ENCODE data around the gene AMZ1. TPM values are rescaled to one million over a fixed set of nuclear protein-coding genes. Genes with fewer than 3 reads are reported as not detected.

The AMZ1 gene
- total RNA-seq, 1 donor from 2014 or later, result 9.1 TPM

DNA sequence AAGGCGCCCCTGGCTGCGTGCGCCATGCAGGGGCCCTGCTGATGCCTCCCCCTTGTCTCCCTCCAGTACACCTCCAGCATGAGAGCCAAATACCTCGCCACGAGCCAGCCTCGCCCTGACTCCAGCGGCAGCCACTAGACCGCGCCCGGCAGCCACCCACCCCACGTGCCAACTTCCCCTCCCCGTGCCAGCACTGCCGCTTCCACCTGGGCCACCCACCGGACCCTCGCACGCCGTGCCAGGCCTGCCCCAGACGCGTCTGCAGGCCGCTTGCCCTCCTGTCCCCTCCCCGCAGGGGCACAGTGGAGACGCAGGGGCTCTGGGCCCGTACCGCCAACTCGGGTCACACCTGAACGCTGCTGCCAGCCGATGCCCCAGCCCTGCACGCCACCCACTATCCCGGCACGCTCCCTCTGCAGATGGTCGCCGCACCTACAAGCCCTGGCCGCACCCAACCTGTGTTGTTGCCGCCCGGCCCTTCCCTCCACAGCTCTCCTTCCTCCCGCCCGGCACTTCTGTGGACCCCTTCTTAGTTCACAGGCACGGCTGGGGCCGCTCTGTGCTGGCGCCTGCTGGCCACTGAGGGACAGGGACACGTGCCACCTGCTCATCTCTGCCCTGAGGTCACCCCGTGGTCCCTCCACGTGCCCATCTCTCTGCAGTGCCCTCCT, 26.3 kb upstream of the AMZ1 start:
- H3K4me3 Mint-ChIP-seq (ENCODE audit: unreplicated experiment), result no peak overlapping the region
- H3K27me3 Mint-ChIP-seq (ENCODE audit: low read depth), result no peaks in the 10 kb centered on the region
- TF ChIP-seq, protein P1, sequence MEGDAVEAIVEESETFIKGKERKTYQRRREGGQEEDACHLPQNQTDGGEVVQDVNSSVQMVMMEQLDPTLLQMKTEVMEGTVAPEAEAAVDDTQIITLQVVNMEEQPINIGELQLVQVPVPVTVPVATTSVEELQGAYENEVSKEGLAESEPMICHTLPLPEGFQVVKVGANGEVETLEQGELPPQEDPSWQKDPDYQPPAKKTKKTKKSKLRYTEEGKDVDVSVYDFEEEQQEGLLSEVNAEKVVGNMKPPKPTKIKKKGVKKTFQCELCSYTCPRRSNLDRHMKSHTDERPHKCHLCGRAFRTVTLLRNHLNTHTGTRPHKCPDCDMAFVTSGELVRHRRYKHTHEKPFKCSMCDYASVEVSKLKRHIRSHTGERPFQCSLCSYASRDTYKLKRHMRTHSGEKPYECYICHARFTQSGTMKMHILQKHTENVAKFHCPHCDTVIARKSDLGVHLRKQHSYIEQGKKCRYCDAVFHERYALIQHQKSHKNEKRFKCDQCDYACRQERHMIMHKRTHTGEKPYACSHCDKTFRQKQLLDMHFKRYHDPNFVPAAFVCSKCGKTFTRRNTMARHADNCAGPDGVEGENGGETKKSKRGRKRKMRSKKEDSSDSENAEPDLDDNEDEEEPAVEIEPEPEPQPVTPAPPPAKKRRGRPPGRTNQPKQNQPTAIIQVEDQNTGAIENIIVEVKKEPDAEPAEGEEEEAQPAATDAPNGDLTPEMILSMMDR (IDR thresholded peaks at IDR 0.05), result peak; percentile 43
- H3K27ac Mint-ChIP-seq (ENCODE audit: unreplicated experiment), result no peak overlapping the region
- H3K9me3 Mint-ChIP-seq (ENCODE audit: low read depth), result no peaks in the 10 kb centered on the region
- DNase-seq (ENCODE audit: low spot score), result peak; percentile 92
- peaks cover 3% of the 10 kb centered on the region for H3K4me1 Mint-ChIP-seq (ENCODE audit: low read depth)
- H3K36me3 Mint-ChIP-seq (ENCODE audit: low read depth), result peaks cover 9% of the 10 kb centered on the region

DNA sequence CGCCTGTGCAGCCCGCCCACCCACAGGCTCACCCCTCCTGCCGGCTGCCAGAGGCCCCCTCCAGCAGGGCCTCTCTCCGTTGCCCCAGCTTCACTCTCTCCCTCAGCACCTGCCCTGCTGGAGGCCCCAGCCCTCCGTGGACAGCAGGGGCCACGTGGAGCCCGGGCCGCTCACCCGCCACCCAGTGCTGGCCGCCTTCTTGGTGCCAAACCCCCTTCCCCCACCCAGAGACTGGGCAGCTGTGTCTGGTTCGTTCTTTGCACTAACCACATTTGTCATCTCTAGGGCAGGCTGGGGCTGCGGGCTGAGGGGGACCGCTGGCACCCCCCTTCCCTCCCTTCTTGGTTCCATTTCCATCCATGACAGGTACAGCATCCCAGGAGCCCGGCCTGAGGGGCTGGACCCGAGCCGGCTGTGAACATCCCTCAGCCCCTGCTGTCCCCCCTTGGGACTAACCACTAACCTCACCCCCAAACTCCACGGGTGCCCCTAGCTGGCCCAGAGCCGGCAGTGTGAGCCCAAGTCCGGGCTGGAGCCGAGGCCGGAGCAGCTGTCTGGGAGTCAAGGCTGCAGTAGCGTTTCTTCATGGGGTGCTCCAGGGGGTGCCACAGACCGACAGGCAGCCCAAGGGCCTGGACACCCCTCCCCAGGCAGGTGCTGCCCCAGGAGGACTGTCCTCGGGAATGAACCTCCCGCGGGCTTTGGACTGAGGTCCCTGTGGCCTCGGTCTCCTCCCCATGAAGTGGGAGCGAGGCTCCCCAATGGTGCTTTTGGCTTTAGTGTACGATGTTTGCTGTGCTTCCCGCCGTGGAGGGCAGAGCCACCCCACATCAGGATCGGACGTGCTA, 25.5 kb upstream of the AMZ1 start:
- Mint-ChIP-seq H3K27me3 (ENCODE audit: low read depth) (no peaks in the 10 kb centered on the region), H3K27ac (ENCODE audit: unreplicated experiment) (no peak overlapping the region), H3K9me3 (ENCODE audit: low read depth) (no peaks in the 10 kb centered on the region), H3K4me1 (ENCODE audit: low read depth) (peaks cover 5% of the 10 kb centered on the region), H3K4me3 (ENCODE audit: unreplicated experiment) (no peak overlapping the region), H3K36me3 (ENCODE audit: low read depth) (peaks cover 5% of the 10 kb centered on the region)
- TF ChIP-seq, protein P1 (IDR thresholded peaks at IDR 0.05), result no peak
- peak; percentile 89 for DNase-seq (ENCODE audit: low spot score)

DNA sequence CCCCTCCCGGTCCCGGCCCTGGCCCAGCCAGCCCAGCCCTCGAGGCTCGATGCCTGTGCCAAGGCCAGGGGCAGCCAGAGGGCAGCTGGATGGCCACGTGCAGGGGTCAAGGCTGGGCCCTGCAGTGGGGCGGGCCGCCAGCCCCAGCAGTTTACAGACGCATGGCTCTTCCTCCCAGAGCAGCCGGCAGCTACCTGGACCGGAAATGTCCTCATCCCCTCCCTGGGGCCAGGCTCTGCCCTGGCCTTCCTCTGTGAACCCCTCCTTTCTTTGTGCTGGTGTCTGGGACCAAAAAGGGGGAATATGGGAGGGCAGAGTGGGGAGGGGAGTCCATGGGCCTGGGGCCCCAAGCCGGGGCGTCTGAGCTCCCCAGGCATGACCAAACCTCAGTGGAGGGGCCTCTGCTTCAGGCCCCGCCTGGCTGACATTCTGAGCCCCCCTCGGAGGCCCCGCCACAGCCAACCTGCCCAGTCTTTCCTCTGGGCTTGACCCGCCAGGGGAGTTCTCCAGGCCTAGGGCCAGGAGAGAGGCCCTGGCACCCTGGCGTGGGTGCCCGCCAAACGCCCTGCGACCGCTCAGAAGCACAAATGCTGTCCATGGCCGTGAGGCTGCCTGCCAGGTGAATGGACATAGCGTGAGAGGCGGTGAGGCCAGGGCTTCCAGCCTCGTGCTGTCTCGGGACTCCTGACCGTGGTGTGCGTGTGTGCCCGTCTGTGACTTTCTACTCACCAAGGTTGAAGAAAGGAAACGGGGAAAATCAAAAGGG, 24.7 kb upstream of the AMZ1 start:
- TF ChIP-seq, protein P1 (IDR thresholded peaks at IDR 0.05), result no peak
- Mint-ChIP-seq H3K36me3 (ENCODE audit: low read depth) (peaks cover 5% of the 10 kb centered on the region), H3K27ac (ENCODE audit: unreplicated experiment) (no peak overlapping the region), H3K9me3 (ENCODE audit: low read depth) (no peaks in the 10 kb centered on the region), H3K27me3 (ENCODE audit: low read depth) (no peaks in the 10 kb centered on the region), H3K4me3 (ENCODE audit: unreplicated experiment) (no peak overlapping the region), H3K4me1 (ENCODE audit: low read depth) (peaks cover 11% of the 10 kb centered on the region)
- peak; percentile 94 for DNase-seq (ENCODE audit: low spot score)

DNA sequence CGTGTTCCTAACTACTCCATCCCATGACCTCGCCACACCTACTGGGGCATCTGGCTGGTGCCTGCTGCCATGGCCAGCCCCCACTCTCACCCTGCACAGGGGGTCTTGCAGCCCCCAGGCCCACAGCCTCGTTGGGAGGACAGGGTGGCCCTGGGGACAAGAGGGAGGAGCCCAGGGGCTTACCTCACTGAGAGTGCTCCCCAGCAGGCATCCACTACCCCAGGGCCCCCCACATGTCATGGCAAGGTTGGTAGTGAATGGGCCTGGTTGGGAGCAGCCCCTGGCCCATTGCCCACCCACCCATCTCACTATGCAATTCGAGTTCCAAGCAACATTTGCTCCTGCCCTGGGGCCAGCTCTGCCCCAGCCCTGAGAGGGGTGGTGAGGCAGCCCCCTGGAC, 24.0 kb upstream of the AMZ1 start:
- DNase-seq (ENCODE audit: low spot score), result no peak
- Mint-ChIP-seq H3K36me3 (ENCODE audit: low read depth) (peaks cover 5% of the 10 kb centered on the region), H3K27ac (ENCODE audit: unreplicated experiment) (no peak overlapping the region), H3K27me3 (ENCODE audit: low read depth) (no peaks in the 10 kb centered on the region), H3K4me1 (ENCODE audit: low read depth) (peaks cover 13% of the 10 kb centered on the region), H3K9me3 (ENCODE audit: low read depth) (no peaks in the 10 kb centered on the region), H3K4me3 (ENCODE audit: unreplicated experiment) (no peak overlapping the region)
- TF ChIP-seq, protein P1 (IDR thresholded peaks at IDR 0.05), result no peak

DNA sequence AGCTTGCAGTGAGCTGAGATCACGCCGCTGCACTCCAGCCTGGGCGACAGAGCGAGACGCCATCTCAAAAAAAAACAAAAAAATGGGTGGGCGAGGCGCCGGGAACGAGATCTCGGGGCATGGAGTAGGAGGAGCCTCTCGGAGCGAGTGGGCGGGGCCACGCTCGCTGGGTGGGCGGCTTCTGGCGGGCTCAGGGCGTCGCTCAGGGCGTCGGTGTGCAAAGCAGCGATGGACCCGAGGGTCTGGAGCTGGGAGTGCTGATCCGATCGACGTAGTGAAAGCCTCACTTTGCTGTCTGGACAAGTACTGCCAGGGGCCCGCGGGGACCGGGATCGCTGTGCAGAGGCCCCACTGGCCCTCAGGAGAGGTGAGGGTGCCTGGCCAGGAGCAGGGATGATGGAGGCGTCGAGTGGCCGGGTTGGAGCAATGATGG, 22.6 kb upstream of the AMZ1 start:
- Mint-ChIP-seq H3K36me3 (ENCODE audit: low read depth) (peaks cover 5% of the 10 kb centered on the region), H3K27ac (ENCODE audit: unreplicated experiment) (no peak overlapping the region), H3K4me3 (ENCODE audit: unreplicated experiment) (no peak overlapping the region), H3K4me1 (ENCODE audit: low read depth) (peaks cover 19% of the 10 kb centered on the region), H3K27me3 (ENCODE audit: low read depth) (peaks cover 5% of the 10 kb centered on the region), H3K9me3 (ENCODE audit: low read depth) (no peaks in the 10 kb centered on the region)
- DNase-seq (ENCODE audit: low spot score), result no peak
- TF ChIP-seq, protein P1 (IDR thresholded peaks at IDR 0.05), result no peak
